OCI-LY7 (cell line): Measurements from ENCODE around the gene MAML3. TPM values are rescaled to one million over a fixed set of nuclear protein-coding genes. Genes with fewer than 3 reads are reported as not detected.

Source experiments
- BruUV-seq: library from RNA; stranded (reverse); fragments of 400-500 nt; replicated peaks from 2 replicates; lab custom pipeline; 2021; lab: Mats Ljungman, UMichigan
- CTCF ChIA-PET: fragments of 300-600 bp; sonication (Branson Sonifier 250); formaldehyde crosslinking; loops from one replicate; lab custom pipeline; 2022; ENCODE audit warnings: antibody characterized with exemption; ENCODE audit not compliant: unreplicated experiment; lab: Charles Lee
- POLR2A ChIA-PET: fragments of 300-600 bp; sonication (Branson Sonifier 250); formaldehyde crosslinking; loops from one replicate; lab custom pipeline; 2022; ENCODE audit warnings: antibody characterized with exemption; lab: Charles Lee
- DNase-seq: peaks from one replicate; pipeline ENCODE4 v3.0.0-alpha.2; 2015; ENCODE audit warnings: low spot score
- H2AFZ ChIP-seq: fragments of 200-600 bp; sonication (generic), shearing (Covaris generic); 2 replicates; pipeline ENCODE4 v1.6.1; 2014; ENCODE audit warnings: mild to moderate bottlenecking, antibody characterized with exemption, low read length, moderate library complexity
- H3K27ac ChIP-seq: fragments of 200-600 bp; sonication (generic); 2 replicates; pipeline ENCODE4 v1.5.1; 2014; ENCODE audit warnings: mixed run types, low read depth, mild to moderate bottlenecking, moderate library complexity, low read length, inconsistent platforms; ENCODE audit not compliant: poor library complexity, severe bottlenecking
- H3K36me3 ChIP-seq: fragments of 200-600 bp; sonication (generic); 2 replicates; pipeline ENCODE4 v1.6.1; 2014; ENCODE audit warnings: mild to moderate bottlenecking, antibody characterized with exemption, low read length, moderate library complexity, mixed read lengths; ENCODE audit not compliant: insufficient read depth
- H3K4me1 ChIP-seq: fragments of 200-600 bp; sonication (generic); 2 replicates; pipeline ENCODE4 v1.5.1; 2014; ENCODE audit warnings: mild to moderate bottlenecking, low read length; ENCODE audit not compliant: insufficient read depth, poor library complexity, severe bottlenecking
- H3K4me2 ChIP-seq: fragments of 200-600 bp; sonication (generic); 2 replicates; pipeline ENCODE4 v1.6.1; 2014; ENCODE audit warnings: mild to moderate bottlenecking, low read length
- H3K4me3 ChIP-seq: fragments of 200-600 bp; sonication (generic); 2 replicates; pipeline ENCODE4 v1.5.1; 2014; ENCODE audit warnings: mild to moderate bottlenecking, low read depth, low read length; ENCODE audit not compliant: poor library complexity, severe bottlenecking
- H3K79me2 ChIP-seq: fragments of 200-600 bp; sonication (generic); 2 replicates; pipeline ENCODE4 v1.6.1; 2016; ENCODE audit warnings: low read depth, mild to moderate bottlenecking, low read length, moderate library complexity, mixed read lengths; ENCODE audit not compliant: insufficient read depth
- H3K9me2 ChIP-seq: fragments of 200-600 bp; sonication (generic); 2 replicates; pipeline ENCODE4 v1.6.1; 2016; ENCODE audit warnings: mild to moderate bottlenecking, low read length, mixed read lengths; ENCODE audit not compliant: insufficient read depth
- H3K9me3 ChIP-seq: fragments of 200-600 bp; sonication (generic); 2 replicates; pipeline ENCODE4 v1.6.1; 2014; ENCODE audit warnings: mild to moderate bottlenecking, mixed run types, low read length, mixed read lengths
- H4K20me1 ChIP-seq: fragments of 200-600 bp; sonication (generic); 2 replicates; pipeline ENCODE4 v1.6.1; 2014; ENCODE audit warnings: mild to moderate bottlenecking, antibody characterized with exemption, low read length, moderate library complexity, mixed read lengths; ENCODE audit not compliant: insufficient read depth
- EZH2phosphoT487 ChIP-seq: fragments of 200-600 bp; sonication (generic); IDR thresholded peaks from 2 replicates; pipeline ENCODE4 v1.6.1; 2018; ENCODE audit warnings: low read depth, borderline replicate concordance, mild to moderate bottlenecking, mixed run types, antibody characterized with exemption, low read length, moderate library complexity, mixed read lengths
- intact Hi-C: fragments of 100-400 bp; cut with micrococcal nuclease; formaldehyde crosslinking; loops from one replicate; pipeline ENCODE4 v1.10.0; 2022; ENCODE audit not compliant: unreplicated experiment
- total RNA-seq, 2 experiments: library from RNA; depleted of rRNA in 1 of 2; stranded (reverse); fragments of >200 nt in 1 of 2; shearing (Covaris generic) in 1 of 2; gene quantifications; 2 replicates each; pipeline ENCODE4 v1.2.3, GENCODE V29; 2014 to 2022
- TF ChIP-seq, protein P1 (sequence below): fragments of 200-600 bp; sonication (generic); conservative IDR thresholded peaks from 2 replicates; pipeline ENCODE4 v1.5.1; 2014; ENCODE audit warnings: mild to moderate bottlenecking, antibody characterized with exemption, low read length, moderate library complexity, mixed read lengths

MAML3 gene
- total RNA-seq, 2 experiments from 2014 or later, result 0.80 to 1.2 TPM

- Histone ChIP-seq H3K4me2 (no peak overlapping the region), H3K9me3 (no peaks in the 10 kb centered on the region), H4K20me1 (no peaks in the 10 kb centered on the region), H2AFZ (no peak overlapping the region), H3K79me2 (no peaks in the 10 kb centered on the region), H3K9me2 (no peaks in the 10 kb centered on the region), H3K4me1 (no peaks in the 10 kb centered on the region), H3K27ac (no peak overlapping the region), H3K4me3 (no peak overlapping the region), H3K36me3 (no peaks in the 10 kb centered on the region)
- TF ChIP-seq, protein P1, sequence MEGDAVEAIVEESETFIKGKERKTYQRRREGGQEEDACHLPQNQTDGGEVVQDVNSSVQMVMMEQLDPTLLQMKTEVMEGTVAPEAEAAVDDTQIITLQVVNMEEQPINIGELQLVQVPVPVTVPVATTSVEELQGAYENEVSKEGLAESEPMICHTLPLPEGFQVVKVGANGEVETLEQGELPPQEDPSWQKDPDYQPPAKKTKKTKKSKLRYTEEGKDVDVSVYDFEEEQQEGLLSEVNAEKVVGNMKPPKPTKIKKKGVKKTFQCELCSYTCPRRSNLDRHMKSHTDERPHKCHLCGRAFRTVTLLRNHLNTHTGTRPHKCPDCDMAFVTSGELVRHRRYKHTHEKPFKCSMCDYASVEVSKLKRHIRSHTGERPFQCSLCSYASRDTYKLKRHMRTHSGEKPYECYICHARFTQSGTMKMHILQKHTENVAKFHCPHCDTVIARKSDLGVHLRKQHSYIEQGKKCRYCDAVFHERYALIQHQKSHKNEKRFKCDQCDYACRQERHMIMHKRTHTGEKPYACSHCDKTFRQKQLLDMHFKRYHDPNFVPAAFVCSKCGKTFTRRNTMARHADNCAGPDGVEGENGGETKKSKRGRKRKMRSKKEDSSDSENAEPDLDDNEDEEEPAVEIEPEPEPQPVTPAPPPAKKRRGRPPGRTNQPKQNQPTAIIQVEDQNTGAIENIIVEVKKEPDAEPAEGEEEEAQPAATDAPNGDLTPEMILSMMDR, result no peak
- no peak for TF ChIP-seq EZH2phosphoT487
- ChIA-PET CTCF (no interaction called here), POLR2A (interaction anchor here (0.6 kb wide), 1 partner anchor 27 kb away, joined by 3 read pairs; no protein-coding TSS in a partner anchor)
- BruUV-seq, result no TSS peak
- no peak for DNase-seq
- intact Hi-C loops, result no loop called here
These were observed 379.1 kb downstream of the MAML3 start for GRCh38 chr4:139774759-139775487.

- Histone ChIP-seq H3K4me2 (no peak overlapping the region), H4K20me1 (no peaks in the 10 kb centered on the region), H3K4me1 (no peaks in the 10 kb centered on the region), H3K9me2 (no peaks in the 10 kb centered on the region), H2AFZ (no peak overlapping the region), H3K36me3 (no peaks in the 10 kb centered on the region), H3K27ac (no peak overlapping the region), H3K4me3 (no peak overlapping the region), H3K79me2 (no peaks in the 10 kb centered on the region), H3K9me3 (no peaks in the 10 kb centered on the region)
- ChIA-PET POLR2A (interaction anchor here (0.7 kb wide), 1 partner anchor 491 kb away, joined by 4 read pairs; no protein-coding TSS in a partner anchor), CTCF (no interaction called here)
- intact Hi-C loops, result no loop called here
- no peak for DNase-seq
- TF ChIP-seq, protein P1, result no peak
- TF ChIP-seq EZH2phosphoT487, result no peak
- BruUV-seq, result no TSS peak
These were observed 380.2 kb downstream of the MAML3 start for GRCh38 chr4:139773560-139774318.
